GM23338 (cell line): ENCODE measurements around the gene GRM5. TPM values are rescaled to one million over a fixed set of nuclear protein-coding genes. Genes with fewer than 3 reads are reported as not detected.

Source experiments
- ATAC-seq: fragments of 200-7000 bp; cut with Tn5 transposase; 3 replicates; pipeline ENCODE4 v1.9.1; 2020
- DNase-seq: peaks from one replicate; pipeline ENCODE4 v3.0.0-alpha.2; 2015; ENCODE audit warnings: low spot score
- H2AFZ ChIP-seq: fragments of 200-600 bp; sonication (generic); 2 replicates; pipeline ENCODE4 v1.8.0; 2016; ENCODE audit warnings: antibody characterized with exemption, mild to moderate bottlenecking, moderate library complexity
- H3F3A ChIP-seq: fragments of 200-600 bp; sonication (generic); replicated peaks from 2 replicates; pipeline ENCODE4 v1.8.0; 2017; ENCODE audit warnings: antibody characterized with exemption, mixed run types, low read depth
- H3K27ac ChIP-seq: fragments of 200-600 bp; sonication (generic); 2 replicates; pipeline ENCODE4 v1.6.1; 2016; ENCODE audit warnings: low read depth
- H3K27me3 ChIP-seq: fragments of 200-600 bp; sonication (generic); 2 replicates; pipeline ENCODE4 v1.8.0; 2016; ENCODE audit warnings: mild to moderate bottlenecking, mixed run types, moderate library complexity; ENCODE audit not compliant: insufficient read depth
- H3K36me3 ChIP-seq: fragments of 200-600 bp; sonication (generic); 2 replicates; pipeline ENCODE4 v1.8.0; 2016; ENCODE audit warnings: mild to moderate bottlenecking; ENCODE audit not compliant: insufficient read depth
- H3K4me1 ChIP-seq: fragments of 200-600 bp; sonication (generic); 2 replicates; pipeline ENCODE4 v1.8.0; 2016; ENCODE audit warnings: mild to moderate bottlenecking, moderate library complexity; ENCODE audit not compliant: insufficient read depth
- H3K4me2 ChIP-seq: fragments of 200-600 bp; sonication (generic); 2 replicates; pipeline ENCODE4 v1.7.1; 2017; ENCODE audit warnings: mixed run types
- H3K4me3 ChIP-seq: fragments of 200-600 bp; sonication (generic); 2 replicates; pipeline ENCODE4 v1.6.1; 2016; ENCODE audit warnings: mixed run types
- H3K79me2 ChIP-seq: fragments of 200-600 bp; sonication (generic); replicated peaks from 2 replicates; pipeline ENCODE4 v1.8.0; 2017; ENCODE audit warnings: mild to moderate bottlenecking; ENCODE audit not compliant: insufficient read depth
- H3K9me2 ChIP-seq: fragments of 200-600 bp; sonication (generic); 2 replicates; pipeline ENCODE4 v1.8.0; 2017; ENCODE audit not compliant: insufficient read depth
- H4K20me1 ChIP-seq: fragments of 200-600 bp; sonication (generic); replicated peaks from 2 replicates; pipeline ENCODE4 v1.8.0; 2017; ENCODE audit warnings: mild to moderate bottlenecking; ENCODE audit not compliant: insufficient read depth
- H3K27ac Mint-ChIP-seq: 2 replicates; pipeline ENCODE4 v1.8.0; 2020; ENCODE audit warnings: inconsistent platforms, mild to moderate bottlenecking, moderate library complexity, mixed read lengths
- H3K27me3 Mint-ChIP-seq: 3 replicates; pipeline ENCODE4 v1.8.0; 2022; ENCODE audit warnings: low read depth, mild to moderate bottlenecking, moderate library complexity, mixed read lengths, inconsistent platforms; ENCODE audit not compliant: insufficient read depth, poor library complexity
- H3K36me3 Mint-ChIP-seq: 3 replicates; pipeline ENCODE4 v1.8.0; 2021; ENCODE audit warnings: low read depth, mild to moderate bottlenecking, inconsistent platforms, moderate library complexity, mixed read lengths
- H3K4me1 Mint-ChIP-seq: 3 replicates; pipeline ENCODE4 v1.8.0; 2020; ENCODE audit warnings: mild to moderate bottlenecking, inconsistent platforms, mixed read lengths
- H3K4me3 Mint-ChIP-seq: 3 replicates; pipeline ENCODE4 v1.8.0; 2021; ENCODE audit warnings: moderate library complexity, mild to moderate bottlenecking, inconsistent platforms, mixed read lengths
- H3K9me3 Mint-ChIP-seq: 3 replicates; pipeline ENCODE4 v1.8.0; 2020; ENCODE audit warnings: moderate library complexity, mild to moderate bottlenecking, inconsistent platforms, mixed read lengths
- ETS1 ChIP-seq: IDR thresholded peaks from 2 replicates; pipeline ENCODE4 v1.6.1; 2016; ENCODE audit warnings: antibody characterized with exemption
- EZH2phosphoT487 ChIP-seq: fragments of 200-600 bp; sonication (generic); IDR thresholded peaks from one replicate; pipeline ENCODE4 v1.8.1; 2018; ENCODE audit warnings: antibody characterized with exemption; ENCODE audit not compliant: unreplicated experiment
- JUNB ChIP-seq: IDR thresholded peaks from one replicate; pipeline ENCODE4 v1.6.1; 2016; ENCODE audit warnings: antibody characterized with exemption; ENCODE audit not compliant: unreplicated experiment
- NANOG ChIP-seq: IDR thresholded peaks from 2 replicates; pipeline ENCODE4 v1.6.1; 2016; ENCODE audit warnings: antibody characterized with exemption, borderline replicate concordance
- REST ChIP-seq: IDR thresholded peaks from one replicate; pipeline ENCODE4 v1.6.1; 2018; ENCODE audit warnings: antibody characterized with exemption; ENCODE audit not compliant: unreplicated experiment
- ZNF114 ChIP-seq: fragments of 250-450 bp; sonication (Bioruptor Pico); IDR thresholded peaks from 2 replicates; pipeline ENCODE4 v1.5.0; 2020; ENCODE audit warnings: mild to moderate bottlenecking, moderate library complexity
- ZNF331 ChIP-seq: fragments of 250-450 bp; sonication (Bioruptor Pico); IDR thresholded peaks from 2 replicates; pipeline ENCODE4 v1.5.0; 2020; ENCODE audit warnings: low read depth, mild to moderate bottlenecking, moderate library complexity
- ZNF462 ChIP-seq: fragments of 250-450 bp; sonication (Bioruptor Pico); IDR thresholded peaks from 2 replicates; pipeline ENCODE4 v1.5.0; 2020; ENCODE audit warnings: mild to moderate bottlenecking, moderate library complexity
- polyA plus RNA-seq: library from polyadenylated mRNA; unstranded; fragments of >200 nt; fragmentation: Nextera tagmentation; extraction: Ambion mirVana; gene quantifications from 2 replicates; pipeline ENCODE4 v1.2.1, GENCODE V29; 2016
- total RNA-seq: library from RNA; depleted of rRNA; stranded (reverse); fragments of >200 nt; shearing (Covaris generic); gene quantifications from 2 replicates; pipeline ENCODE4 v1.2.3, GENCODE V29; 2014

Gene GRM5
- total and polyA plus RNA-seq, 2 experiments from 2014 or later, result 0.23 to 0.45 TPM

GRCh38 chr11:88594274-88594950 is 471.4 kb downstream of the GRM5 start:
- no peaks in the 10 kb centered on the region for H3K27me3 ChIP-seq
- Mint-ChIP-seq H3K27me3 (no peaks in the 10 kb centered on the region), H3K9me3 (no peaks in the 10 kb centered on the region), H3K27ac (no peak overlapping the region), H3K4me3 (no peak overlapping the region), H3K36me3 (no peaks in the 10 kb centered on the region), H3K4me1 (no peaks in the 10 kb centered on the region; the same call in 2 of the 3 replicates)
- DNase-seq (no peak), ATAC-seq (no peak)
- H3K9me2 ChIP-seq, result no peaks in the 10 kb centered on the region
- H3F3A ChIP-seq, result no peaks in the 10 kb centered on the region
- no peak overlapping the region for H2AFZ ChIP-seq
- H3K4me1 ChIP-seq, result no peaks in the 10 kb centered on the region
- H3K4me2 ChIP-seq, result no peak overlapping the region
- H3K36me3 ChIP-seq, result no peaks in the 10 kb centered on the region
- no peaks in the 10 kb centered on the region for H3K79me2 ChIP-seq
- TF ChIP-seq ZNF462 (no peak), ETS1 (no peak), EZH2phosphoT487 (no peak), REST (no peak), ZNF114 (CRISPR knock-in tag) (no peak), JUNB (no peak), ZNF331 (CRISPR knock-in tag) (no peak), NANOG (no peak)
- H3K27ac ChIP-seq, result no peak overlapping the region
- no peaks in the 10 kb centered on the region for H4K20me1 ChIP-seq
- no peak overlapping the region for H3K4me3 ChIP-seq
